ENCODE results near the gene TNFSF12.

TNFSF12 gene

DNA sequence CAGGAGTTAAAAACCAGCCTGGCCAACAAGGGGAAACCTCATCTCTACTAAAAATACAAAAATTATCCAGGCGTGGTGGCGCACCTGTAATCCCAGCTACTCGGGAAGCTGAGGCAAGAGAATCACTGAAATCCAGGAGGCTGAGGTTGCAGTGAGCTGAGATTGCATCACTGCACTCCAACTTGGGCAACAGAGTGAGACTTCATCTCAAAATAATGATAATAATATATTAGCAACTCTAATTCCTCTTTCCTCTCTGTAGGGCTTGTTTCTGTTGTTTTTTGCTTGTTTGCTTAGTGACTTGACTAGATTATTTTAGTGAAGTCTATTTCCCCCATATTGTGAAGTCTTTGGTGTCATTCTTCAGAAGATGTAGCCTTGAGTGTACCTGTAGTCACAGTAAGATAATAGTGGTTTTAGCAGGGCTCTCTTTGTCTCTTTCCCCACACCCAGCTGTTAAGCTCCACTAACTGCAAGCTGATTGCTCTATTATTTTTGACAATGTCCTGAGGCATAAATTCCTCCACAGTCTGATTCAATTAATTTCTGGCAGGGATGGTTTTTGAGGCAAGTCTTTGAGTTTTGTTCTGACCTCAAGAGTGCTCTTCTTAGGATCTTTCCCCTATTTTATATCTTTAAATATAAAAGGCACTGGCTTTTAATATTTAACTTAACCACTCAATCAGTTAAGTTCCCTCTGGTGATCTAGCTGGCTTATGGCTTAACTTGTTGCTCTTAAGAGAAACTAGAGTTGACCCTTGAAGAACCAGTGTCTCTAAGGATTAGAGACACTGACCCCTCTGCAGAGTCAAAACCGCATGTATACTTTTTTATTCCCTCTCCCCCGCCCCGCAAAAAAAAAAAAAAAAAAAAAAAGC is 18.6 kb upstream of the TNFSF12 start (continued):
- TF ChIP-seq, protein P1, sequence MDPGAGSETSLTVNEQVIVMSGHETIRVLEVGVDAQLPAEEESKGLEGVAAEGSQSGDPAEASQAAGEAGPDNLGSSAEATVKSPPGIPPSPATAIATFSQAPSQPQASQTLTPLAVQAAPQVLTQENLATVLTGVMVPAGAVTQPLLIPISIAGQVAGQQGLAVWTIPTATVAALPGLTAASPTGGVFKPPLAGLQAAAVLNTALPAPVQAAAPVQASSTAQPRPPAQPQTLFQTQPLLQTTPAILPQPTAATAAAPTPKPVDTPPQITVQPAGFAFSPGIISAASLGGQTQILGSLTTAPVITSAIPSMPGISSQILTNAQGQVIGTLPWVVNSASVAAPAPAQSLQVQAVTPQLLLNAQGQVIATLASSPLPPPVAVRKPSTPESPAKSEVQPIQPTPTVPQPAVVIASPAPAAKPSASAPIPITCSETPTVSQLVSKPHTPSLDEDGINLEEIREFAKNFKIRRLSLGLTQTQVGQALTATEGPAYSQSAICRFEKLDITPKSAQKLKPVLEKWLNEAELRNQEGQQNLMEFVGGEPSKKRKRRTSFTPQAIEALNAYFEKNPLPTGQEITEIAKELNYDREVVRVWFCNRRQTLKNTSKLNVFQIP (CRISPR knock-in tag; IDR thresholded peaks at IDR 0.05; ENCODE audit: borderline replicate concordance, low read depth) = no peak
- TF ChIP-seq, protein P2, sequence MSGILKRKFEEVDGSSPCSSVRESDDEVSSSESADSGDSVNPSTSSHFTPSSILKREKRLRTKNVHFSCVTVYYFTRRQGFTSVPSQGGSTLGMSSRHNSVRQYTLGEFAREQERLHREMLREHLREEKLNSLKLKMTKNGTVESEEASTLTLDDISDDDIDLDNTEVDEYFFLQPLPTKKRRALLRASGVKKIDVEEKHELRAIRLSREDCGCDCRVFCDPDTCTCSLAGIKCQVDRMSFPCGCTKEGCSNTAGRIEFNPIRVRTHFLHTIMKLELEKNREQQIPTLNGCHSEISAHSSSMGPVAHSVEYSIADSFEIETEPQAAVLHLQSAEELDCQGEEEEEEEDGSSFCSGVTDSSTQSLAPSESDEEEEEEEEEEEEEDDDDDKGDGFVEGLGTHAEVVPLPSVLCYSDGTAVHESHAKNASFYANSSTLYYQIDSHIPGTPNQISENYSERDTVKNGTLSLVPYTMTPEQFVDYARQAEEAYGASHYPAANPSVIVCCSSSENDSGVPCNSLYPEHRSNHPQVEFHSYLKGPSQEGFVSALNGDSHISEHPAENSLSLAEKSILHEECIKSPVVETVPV (CRISPR knock-in tag; IDR thresholded peaks at IDR 0.05) = no peak
- TF ChIP-seq, protein P3, sequence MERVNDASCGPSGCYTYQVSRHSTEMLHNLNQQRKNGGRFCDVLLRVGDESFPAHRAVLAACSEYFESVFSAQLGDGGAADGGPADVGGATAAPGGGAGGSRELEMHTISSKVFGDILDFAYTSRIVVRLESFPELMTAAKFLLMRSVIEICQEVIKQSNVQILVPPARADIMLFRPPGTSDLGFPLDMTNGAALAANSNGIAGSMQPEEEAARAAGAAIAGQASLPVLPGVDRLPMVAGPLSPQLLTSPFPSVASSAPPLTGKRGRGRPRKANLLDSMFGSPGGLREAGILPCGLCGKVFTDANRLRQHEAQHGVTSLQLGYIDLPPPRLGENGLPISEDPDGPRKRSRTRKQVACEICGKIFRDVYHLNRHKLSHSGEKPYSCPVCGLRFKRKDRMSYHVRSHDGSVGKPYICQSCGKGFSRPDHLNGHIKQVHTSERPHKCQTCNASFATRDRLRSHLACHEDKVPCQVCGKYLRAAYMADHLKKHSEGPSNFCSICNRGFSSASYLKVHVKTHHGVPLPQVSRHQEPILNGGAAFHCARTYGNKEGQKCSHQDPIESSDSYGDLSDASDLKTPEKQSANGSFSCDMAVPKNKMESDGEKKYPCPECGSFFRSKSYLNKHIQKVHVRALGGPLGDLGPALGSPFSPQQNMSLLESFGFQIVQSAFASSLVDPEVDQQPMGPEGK (CRISPR knock-in tag; IDR thresholded peaks at IDR 0.05; ENCODE audit: borderline replicate concordance) = no peak
- TF ChIP-seq PPARA (CRISPR knock-in tag; IDR thresholded peaks at IDR 0.05; ENCODE audit: borderline replicate concordance) = no peak
- TF ChIP-seq ZNF8 (CRISPR knock-in tag; IDR thresholded peaks at IDR 0.05) = no peak

DNA sequence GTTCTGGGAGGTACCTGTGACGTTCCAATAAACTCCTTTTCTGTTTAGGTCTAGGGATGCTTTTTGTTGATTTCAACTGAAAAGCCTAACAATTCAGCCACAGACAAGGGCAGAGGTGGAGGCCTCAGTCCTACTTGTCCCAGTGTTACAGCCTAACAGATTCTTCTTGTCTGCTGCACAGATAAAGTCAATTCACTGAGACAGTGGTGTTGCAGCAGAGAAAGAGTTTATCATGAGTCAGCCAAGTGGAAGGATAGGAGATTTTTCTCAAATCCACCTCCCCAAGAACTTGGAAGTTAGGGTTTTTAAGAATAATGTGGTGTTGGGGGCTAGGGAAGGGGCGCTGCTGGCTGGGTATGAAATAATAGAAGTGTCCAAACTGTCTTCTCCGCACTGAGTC is 10.8 kb upstream of the TNFSF12 start:
- ATAC-seq = no peak
- TF ChIP-seq SNAI2 (CRISPR knock-in tag; IDR thresholded peaks at IDR 0.05) = no peak
- no peak for TF ChIP-seq ZNF70 (CRISPR knock-in tag; IDR thresholded peaks at IDR 0.05)
- no peak for TF ChIP-seq CSDC2 (CRISPR knock-in tag; IDR thresholded peaks at IDR 0.05)
- no peak for TF ChIP-seq GLIS3 (CRISPR knock-in tag; IDR thresholded peaks at IDR 0.05)
- TF ChIP-seq ZFP30 (CRISPR knock-in tag; IDR thresholded peaks at IDR 0.05) = no peak
- TF ChIP-seq ZNF8 (CRISPR knock-in tag; IDR thresholded peaks at IDR 0.05) = no peak
- no peak for TF ChIP-seq TOX (CRISPR knock-in tag; IDR thresholded peaks at IDR 0.05; ENCODE audit: borderline replicate concordance)
- no peak for TF ChIP-seq BACH2 (CRISPR knock-in tag; IDR thresholded peaks at IDR 0.05; ENCODE audit: borderline replicate concordance)

DNA sequence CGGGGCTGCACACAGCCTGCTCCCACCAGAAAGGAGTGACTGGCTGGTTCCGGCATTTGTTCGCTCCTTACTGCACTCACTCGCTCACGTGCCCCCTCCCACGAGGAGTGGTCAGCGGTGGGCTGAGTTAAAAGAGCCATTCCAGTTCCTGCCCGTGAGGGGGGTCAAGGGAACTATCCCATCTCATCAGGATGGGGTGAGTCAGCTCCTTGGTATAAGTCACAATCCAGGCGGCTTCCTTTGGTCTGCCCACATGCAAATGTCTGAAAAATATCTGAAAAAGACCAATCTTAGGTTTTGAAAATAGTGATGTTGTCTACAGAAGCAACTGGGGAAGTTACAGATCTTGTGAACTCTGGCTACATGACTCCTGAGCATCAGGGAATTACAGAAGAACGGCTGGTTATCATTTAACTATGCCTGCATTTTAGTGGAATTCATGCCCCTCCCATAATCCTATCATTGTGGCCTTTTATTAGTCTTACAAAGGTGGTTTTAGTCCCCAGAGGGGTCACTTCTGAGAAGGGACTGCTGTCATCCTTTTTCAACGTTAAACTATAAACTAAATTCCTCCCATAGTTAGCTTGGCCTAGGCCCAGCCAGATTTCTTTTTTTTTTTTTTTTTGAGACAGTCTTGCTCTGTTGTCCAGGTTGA is 9.8 kb upstream of the TNFSF12 start:
- TF ChIP-seq ZNF70 (CRISPR knock-in tag; IDR thresholded peaks at IDR 0.05) = no peak
- TF ChIP-seq, protein P3 (CRISPR knock-in tag; IDR thresholded peaks at IDR 0.05; ENCODE audit: borderline replicate concordance) = no peak
- no peak for TF ChIP-seq CSDC2 (CRISPR knock-in tag; IDR thresholded peaks at IDR 0.05)
- no peak for TF ChIP-seq TCF4 (CRISPR knock-in tag; IDR thresholded peaks at IDR 0.05; ENCODE audit: borderline replicate concordance)
- no peak for TF ChIP-seq ZC3H10 (CRISPR knock-in tag; IDR thresholded peaks at IDR 0.05)
- no peak for TF ChIP-seq ISL1 (CRISPR knock-in tag; IDR thresholded peaks at IDR 0.05)
- TF ChIP-seq GLIS3 (CRISPR knock-in tag; IDR thresholded peaks at IDR 0.05) = no peak
- no peak for TF ChIP-seq ARNTL (CRISPR knock-in tag; IDR thresholded peaks at IDR 0.05; ENCODE audit: borderline replicate concordance, low read depth)
- TF ChIP-seq ZNF8 (CRISPR knock-in tag; IDR thresholded peaks at IDR 0.05) = no peak
- TF ChIP-seq SNAI2 (CRISPR knock-in tag; IDR thresholded peaks at IDR 0.05) = no peak
- TF ChIP-seq ZFP3 (CRISPR knock-in tag; IDR thresholded peaks at IDR 0.05) = no peak
- no peak for TF ChIP-seq OSR1 (CRISPR knock-in tag; IDR thresholded peaks at IDR 0.05)
- TF ChIP-seq, protein P1 (CRISPR knock-in tag; IDR thresholded peaks at IDR 0.05; ENCODE audit: borderline replicate concordance, low read depth) = no peak
- no peak for ATAC-seq
